Activated CD4-positive, alpha-beta T cell treated with anti-CD3 and anti-CD28 coated beads, Interleukin-2, amount 50 U/mL, for 24 hours (primary cell): ENCODE measurements around the gene OR1L8.
A peak's percentile ranks its signal among the peaks of the same experiment; 100 is the strongest.
"Not testable (repeated sequence)": the region's sequence is repeated elsewhere in the genome, so short reads cannot be mapped to it uniquely, and the experiment has no call there.

Experiments used
- DNase-seq, 2 donors: peaks; one replicate each; pipeline ENCODE4 v3.0.0-alpha.2; 2020; ENCODE audit warnings: low read depth in 1 of 2, low spot score in 1 of 2

The OR1L8 gene

GRCh38 chr9:122583284-122583683 is at the start of gene OR1L8:
TSS of gene OR1L8 (minus strand) at chr9:122583384. CDS start at chr9:122568477, 14,907 bp downstream.
- DNase-seq = not testable (repeated sequence)

- DNase-seq = no peak
These were observed 36.8 kb upstream of the OR1L8 start for GRCh38 chr9:122619996-122620395.

- DNase-seq = no peak
These were observed 31.2 kb upstream of the OR1L8 start, which contains the start of gene OR1Q1 for GRCh38 chr9:122614362-122614761. TSS of gene OR1Q1 (plus strand) at chr9:122614738. CDS start at chr9:122614738, 0 bp downstream.

GRCh38 chr9:122609804-122610203 is 26.6 kb upstream of the OR1L8 start:
- DNase-seq = no peak

GRCh38 chr9:122606587-122606986 is 23.4 kb upstream of the OR1L8 start:
- no peak for DNase-seq

GRCh38 chr9:122605691-122606090 is 22.5 kb upstream of the OR1L8 start:
- DNase-seq = no peak

- no peak for DNase-seq
These were observed 2.8 kb downstream of the OR1L8 start for GRCh38 chr9:122580360-122580759.

- DNase-seq = no peak
These were observed 3.3 kb downstream of the OR1L8 start for GRCh38 chr9:122579874-122580273.

- no peak for DNase-seq
These were observed 10.7 kb downstream of the OR1L8 start for GRCh38 chr9:122572456-122572855.

GRCh38 chr9:122567901-122568300 is 15.3 kb downstream of the OR1L8 start:
- no peak for DNase-seq

GRCh38 chr9:122562134-122562760 is 20.9 kb downstream of the OR1L8 start:
- DNase-seq = no peak

GRCh38 chr9:122561446-122561845 is 21.7 kb downstream of the OR1L8 start:
- DNase-seq = no peak

GRCh38 chr9:122552812-122553211 is 30.4 kb downstream of the OR1L8 start, which contains the start of gene OR1N2:
TSS of gene OR1N2 (plus strand) at chr9:122553112. CDS start at chr9:122553212, 100 bp downstream.
- DNase-seq = no peak

GRCh38 chr9:122551371-122551770 is 31.8 kb downstream of the OR1L8 start:
- no peak for DNase-seq

GRCh38 chr9:122546196-122546595 is 37.0 kb downstream of the OR1L8 start:
- no peak for DNase-seq

- DNase-seq = no peak
These were observed 44.4 kb downstream of the OR1L8 start for GRCh38 chr9:122538757-122539156.

- DNase-seq = not testable (repeated sequence)
These were observed 46.1 kb downstream of the OR1L8 start for GRCh38 chr9:122537066-122537465.

- no peak for DNase-seq
These were observed 47.0 kb downstream of the OR1L8 start for GRCh38 chr9:122536134-122536533.

GRCh38 chr9:122531157-122531556 is 52.0 kb downstream of the OR1L8 start:
- DNase-seq = not testable (repeated sequence)

GRCh38 chr9:122527193-122527592 is 56.0 kb downstream of the OR1L8 start, which contains the start of gene OR1N1:
TSS of gene OR1N1 (minus strand) at chr9:122527293. CDS start at chr9:122527293, 0 bp downstream.
- DNase-seq = no peak

GRCh38 chr9:122526602-122527001 is 56.6 kb downstream of the OR1L8 start:
- DNase-seq = peak in 1 of 2 donors; percentile 24

GRCh38 chr9:122519376-122519775 is 63.8 kb downstream of the OR1L8 start:
- no peak for DNase-seq

- DNase-seq = no peak
These were observed 64.3 kb downstream of the OR1L8 start, which contains the start of gene OR1J4 for GRCh38 chr9:122518841-122519240. TSS of gene OR1J4 (plus strand) at chr9:122519141. CDS start at chr9:122519141, 0 bp downstream.
